H1 (cell line): ENCODE results near the gene B3GLCT. TPM values are rescaled to one million over a fixed set of nuclear protein-coding genes. Genes with fewer than 3 reads are reported as not detected.

Experiments
- CTCF ChIA-PET: fragments of 300-600 bp; sonication (Branson Sonifier 250); formaldehyde crosslinking; loops from one replicate; lab custom pipeline; 2021; ENCODE audit not compliant: partially characterized antibody; lab: Charles Lee
- POLR2A ChIA-PET: fragments of 300-600 bp; sonication (Branson Sonifier 250); formaldehyde crosslinking; loops from one replicate; lab custom pipeline; 2021; ENCODE audit warnings: inconsistent platforms; ENCODE audit not compliant: partially characterized antibody; lab: Charles Lee
- DNase-seq, 2 experiments: peaks; one replicate each; pipeline versions ENCODE4 v3.0.0 to v3.0.0-alpha.2; 2010 to 2022; ENCODE audit warnings: low spot score in 2 of 2, low read depth in 1 of 2, mixed read lengths in 1 of 2
- FAIRE-seq: peaks from 2 replicates; lab custom pipeline; 2011; peaks lifted over from hg19 to GRCh38; lab: Jason Lieb, UNC
- H2AFZ ChIP-seq: 2 replicates; pipeline ENCODE4 v1.8.1; 2012; ENCODE audit warnings: low read length, inconsistent platforms
- H2AK5ac ChIP-seq: 2 replicates; pipeline ENCODE4 v1.6.1; 2013; ENCODE audit warnings: low read depth, low read length
- H2BK120ac ChIP-seq: replicated peaks from 2 replicates; pipeline ENCODE3; 2013; ENCODE audit warnings: low read depth, low read length, inconsistent platforms
- H2BK12ac ChIP-seq: 2 replicates; pipeline ENCODE4 v1.6.1; 2013; ENCODE audit warnings: low read depth, low read length
- H2BK15ac ChIP-seq: 2 replicates; pipeline ENCODE4 v1.6.1; 2013; ENCODE audit warnings: low read length
- H2BK20ac ChIP-seq: 2 replicates; pipeline ENCODE4 v1.6.1; 2013; ENCODE audit warnings: low read length
- H2BK5ac ChIP-seq: 2 replicates; pipeline ENCODE4 v1.6.1; 2013; ENCODE audit warnings: low read depth, low read length
- H3K14ac ChIP-seq: 2 replicates; pipeline ENCODE4 v1.6.1; 2013; ENCODE audit warnings: inconsistent platforms; ENCODE audit not compliant: insufficient read length
- H3K18ac ChIP-seq: 2 replicates; pipeline ENCODE4 v1.6.1; 2013; ENCODE audit warnings: low read length; ENCODE audit errors: extremely low read depth
- H3K23ac ChIP-seq: 2 replicates; pipeline ENCODE4 v1.6.1; 2013; ENCODE audit warnings: inconsistent platforms; ENCODE audit not compliant: insufficient read length
- H3K23me2 ChIP-seq: 2 replicates; pipeline ENCODE4 v1.6.1; 2013; ENCODE audit warnings: low read depth, low read length
- H3K27ac ChIP-seq: 2 replicates; pipeline ENCODE4 v1.6.1; 2011; ENCODE audit warnings: low read depth, low read length, inconsistent platforms
- H3K27me3 ChIP-seq, 4 experiments: replicated peaks in 1 of 4; 1 replicate in 1 of 4; 2 replicates in 3 of 4; pipeline versions ENCODE4 v1.6.1 to v1.8.1; 2011 to 2013; ENCODE audit warnings: low read length in 3 of 4, mild to moderate bottlenecking in 3 of 4, inconsistent platforms in 2 of 4, mixed read lengths in 2 of 4, moderate library complexity in 1 of 4; ENCODE audit not compliant: control insufficient read depth in 3 of 4, insufficient read depth in 3 of 4; ENCODE audit errors: extremely low read depth in 1 of 4
- H3K36me3 ChIP-seq, 4 experiments: 2 replicates each; pipeline versions ENCODE4 v1.6.1 to v1.8.1; 2011 to 2013; ENCODE audit warnings: mild to moderate bottlenecking in 4 of 4, low read length in 3 of 4, moderate library complexity in 2 of 4, control low read depth in 1 of 4, inconsistent platforms in 1 of 4; ENCODE audit not compliant: insufficient read depth in 4 of 4, control insufficient read depth in 2 of 4
- H3K4ac ChIP-seq: replicated peaks from 2 replicates; pipeline ENCODE3; 2013; ENCODE audit warnings: low read length, low read depth, mixed read lengths, inconsistent platforms; ENCODE audit not compliant: insufficient read length
- H3K4me1 ChIP-seq, 4 experiments: replicated peaks in 1 of 4; 1 replicate in 1 of 4; 2 replicates in 3 of 4; pipeline versions ENCODE4 v1.6.1 to v1.8.1; 2011 to 2013; ENCODE audit warnings: low read length in 3 of 4, inconsistent platforms in 2 of 4, mixed read lengths in 1 of 4; ENCODE audit not compliant: insufficient read depth in 4 of 4, control insufficient read depth in 3 of 4
- H3K4me2 ChIP-seq, 2 experiments: 2 replicates each; pipeline versions ENCODE4 v1.6.1 to v1.8.1; 2011 to 2013; ENCODE audit warnings: low read depth in 2 of 2, low read length in 2 of 2, control low read depth in 1 of 2, inconsistent platforms in 1 of 2, mild to moderate bottlenecking in 1 of 2; ENCODE audit not compliant: insufficient read depth in 1 of 2
- H3K4me3 ChIP-seq, 4 experiments: fragments of 200-600, 300-600 bp in 1 of 4; sonication (generic), shearing (Covaris generic), sonication (Bioruptor Twin) in 1 of 4; 2 replicates each; pipeline versions ENCODE4 v1.5.1 to v1.8.1; 2011 to 2016; ENCODE audit warnings: low read length in 4 of 4, low read depth in 3 of 4, control low read depth in 2 of 4, inconsistent platforms in 2 of 4, mild to moderate bottlenecking in 2 of 4, mixed read lengths in 1 of 4, moderate library complexity in 1 of 4; ENCODE audit not compliant: insufficient read depth in 2 of 4; ENCODE audit errors: extremely low read depth in 1 of 4
- H3K56ac ChIP-seq: replicated peaks from 2 replicates; pipeline ENCODE3; 2013; ENCODE audit warnings: low read depth, mild to moderate bottlenecking, mixed read lengths, low read length, inconsistent platforms; ENCODE audit not compliant: insufficient read length
- H3K79me1 ChIP-seq: 2 replicates; pipeline ENCODE4 v1.6.1; 2013; ENCODE audit warnings: low read depth, low read length, control low read depth
- H3K79me2 ChIP-seq, 2 experiments: 2 replicates each; pipeline versions ENCODE4 v1.6.1 to v1.8.1; 2012 to 2013; ENCODE audit warnings: low read length in 2 of 2, mild to moderate bottlenecking in 2 of 2, inconsistent platforms in 1 of 2; ENCODE audit not compliant: insufficient read depth in 2 of 2, control insufficient read depth in 1 of 2
- H3K9ac ChIP-seq, 4 experiments: replicated peaks in 1 of 4; 1 replicate in 1 of 4; 2 replicates in 3 of 4; pipeline versions ENCODE4 v1.6.1 to v1.8.1; 2011 to 2013; ENCODE audit warnings: low read depth in 3 of 4, low read length in 3 of 4, control low read depth in 2 of 4, mild to moderate bottlenecking in 2 of 4, moderate library complexity in 2 of 4, inconsistent platforms in 1 of 4; ENCODE audit errors: extremely low read depth in 1 of 4
- H3K9me3 ChIP-seq, 2 experiments: 2 replicates each; pipeline versions ENCODE4 v1.6.1 to v1.8.1; 2012 to 2013; ENCODE audit warnings: mild to moderate bottlenecking in 2 of 2, moderate library complexity in 2 of 2, control low read depth in 1 of 2, inconsistent platforms in 1 of 2, low read depth in 1 of 2, low read length in 1 of 2, mixed read lengths in 1 of 2; ENCODE audit not compliant: insufficient read depth in 2 of 2
- H4K20me1 ChIP-seq, 2 experiments: replicated peaks in 1 of 2; 2 replicates each; pipeline versions ENCODE3 to v1.8.1; 2011 to 2013; ENCODE audit warnings: inconsistent platforms in 2 of 2, low read length in 2 of 2, mild to moderate bottlenecking in 1 of 2; ENCODE audit not compliant: insufficient read depth in 2 of 2, control insufficient read depth in 1 of 2
- H4K5ac ChIP-seq: 2 replicates; pipeline ENCODE4 v1.6.1; 2013; ENCODE audit warnings: low read length, low read depth, mixed read lengths, inconsistent platforms; ENCODE audit not compliant: insufficient read length
- H4K8ac ChIP-seq: 2 replicates; pipeline ENCODE4 v1.8.0; 2013; ENCODE audit warnings: mild to moderate bottlenecking, moderate library complexity, low read length, inconsistent platforms; ENCODE audit not compliant: insufficient read depth; ENCODE audit errors: extremely low read depth
- H4K91ac ChIP-seq: replicated peaks from 2 replicates; pipeline ENCODE3; 2013; ENCODE audit warnings: low read length, mixed read lengths, inconsistent platforms; ENCODE audit not compliant: insufficient read length
- EP300 ChIP-seq, 2 experiments: IDR thresholded peaks; 1 replicate in 1 of 2; 2 replicates in 1 of 2; pipeline ENCODE4 v1.6.1; 2011 to 2012; ENCODE audit warnings: low read depth in 2 of 2, low read length in 2 of 2, mild to moderate bottlenecking in 2 of 2, borderline replicate concordance in 1 of 2, inconsistent platforms in 1 of 2, moderate library complexity in 1 of 2
- RNF2 ChIP-seq: fragments of 200-900, 300-1000 bp; sonication (generic); IDR thresholded peaks from 2 replicates; pipeline ENCODE4 v1.7.1; 2016; ENCODE audit warnings: borderline replicate concordance, low read depth, mild to moderate bottlenecking, antibody characterized with exemption, low read length; ENCODE audit not compliant: poor library complexity, severe bottlenecking; ENCODE audit errors: missing control alignments
- TAF1 ChIP-seq: IDR thresholded peaks from 2 replicates; pipeline ENCODE4 v1.6.1; 2011; ENCODE audit warnings: mild to moderate bottlenecking, low read depth, low read length
- WGBS, 2 experiments: shearing (Covaris generic) in 1 of 2; methylation state at CpG; one replicate each; pipeline versions ENCODE4 v1.1.6 to v1.1.7; 2013 to 2015; ENCODE audit warnings: low lambda C conversion rate in 2 of 2, mixed read lengths in 2 of 2, inconsistent platforms in 1 of 2, low coverage in 1 of 2, missing lambda C conversion rate in 1 of 2; ENCODE audit not compliant: insufficient replicate concordance in 2 of 2, insufficient coverage in 1 of 2, insufficient read length in 1 of 2; ENCODE audit errors: extremely low coverage in 1 of 2, missing lambda C conversion rate in 1 of 2; 5-methylcytosine and 5-hydroxymethylcytosine counted together
- polyA plus RNA-seq, 7 experiments: library from polyadenylated mRNA; depleted of rRNA in 3 of 7; stranded (reverse) in 5 of 7; unstranded in 2 of 7; fragments of >200 nt in 5 of 7; fragments of 200-250 nt in 2 of 7; gene quantifications; 1 replicate in 5 of 7; 2 replicates in 1 of 7; 4 replicates in 1 of 7; pipeline versions ENCODE4 v1.2.1 to v1.2.3, GENCODE V29; 2011 to 2013; ENCODE audit warnings: missing spikeins in 2 of 7, mixed read lengths in 2 of 7
- total RNA-seq: library from RNA; stranded (reverse); fragmentation: NEBNext Ultra II Directional; extraction: Animal tissue kit (Norgen Biotek cat#: 25700); gene quantifications from 2 replicates; pipeline ENCODE4 v1.2.1, GENCODE V29; 2021
- TF ChIP-seq, protein P1 (sequence below): IDR thresholded peaks from 2 replicates; pipeline ENCODE4 v1.6.1; 2011; ENCODE audit warnings: low read depth, mild to moderate bottlenecking, low read length; ENCODE audit not compliant: insufficient read depth

Gene B3GLCT
- total and polyA plus RNA-seq, 2 of the 8 experiments (the other 6 are each of a cell fraction or from before 2014, with no cell fraction given), result 1.5 to 4.1 TPM

DNA sequence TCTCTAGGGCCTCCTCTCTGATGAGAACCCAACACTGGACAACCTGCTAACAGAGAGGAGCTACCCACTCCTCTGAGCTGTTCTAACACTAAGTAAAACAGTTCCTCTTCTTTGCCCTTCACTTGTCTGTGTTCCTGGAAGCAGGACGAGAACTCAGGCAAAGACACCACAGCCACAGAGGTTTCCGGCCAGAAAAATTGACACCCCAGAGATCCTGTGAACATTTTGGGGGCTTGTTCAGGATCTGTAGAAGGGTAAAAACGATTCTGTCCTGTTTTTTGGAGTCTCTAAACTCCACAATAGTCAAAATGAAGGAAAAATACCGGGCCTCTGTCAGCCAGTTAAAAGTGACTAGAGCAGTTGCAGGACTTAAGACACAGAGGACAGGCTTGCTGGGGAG is 165.9 kb downstream of the B3GLCT start:
- H3K9me3 ChIP-seq, result peaks cover 12 to 23% of the 10 kb centered on the region in 2 experiments
- no peak overlapping the region for H3K56ac ChIP-seq
- no peaks in the 10 kb centered on the region for H4K20me1 ChIP-seq
- no peak overlapping the region for H4K5ac ChIP-seq
- no peak overlapping the region for H3K23ac ChIP-seq
- TF ChIP-seq RNF2 (no peak), EP300 (IDR thresholded peaks at IDR 0.05; ENCODE audit: borderline replicate concordance in 1 of 2, low read depth in 2 of 2, low read length in 2 of 2) (no peak), TAF1 (no peak)
- TF ChIP-seq, protein P1, sequence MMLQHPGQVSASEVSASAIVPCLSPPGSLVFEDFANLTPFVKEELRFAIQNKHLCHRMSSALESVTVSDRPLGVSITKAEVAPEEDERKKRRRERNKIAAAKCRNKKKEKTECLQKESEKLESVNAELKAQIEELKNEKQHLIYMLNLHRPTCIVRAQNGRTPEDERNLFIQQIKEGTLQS, result no peak
- H2BK12ac ChIP-seq, result no peak overlapping the region
- no peak overlapping the region for H4K91ac ChIP-seq
- H2AK5ac ChIP-seq, result no peak overlapping the region
- H3K27ac ChIP-seq, result no peak overlapping the region
- no peak overlapping the region for H3K9ac ChIP-seq
- no peak overlapping the region for H3K4me2 ChIP-seq
- FAIRE-seq, result no peak
- ChIA-PET POLR2A (no interaction called here), CTCF (interaction anchor here (0.5 to 0.8 kb wide), 2 partner anchors 10 to 289 kb away, joined by 3 read pairs; no protein-coding TSS in a partner anchor)
- H3K79me2 ChIP-seq, result no peaks in the 10 kb centered on the region
- H2BK15ac ChIP-seq, result no peak overlapping the region
- no peaks in the 10 kb centered on the region for H3K27me3 ChIP-seq
- no peak overlapping the region for H4K8ac ChIP-seq
- no peak overlapping the region for H3K4ac ChIP-seq
- 80% methylated on average over 4 of the region's 4 CpGs; no CpG with 5 or more reads in 1 of the 2 experiments for WGBS, 2 experiments
- no peak overlapping the region for H2BK120ac ChIP-seq
- no peak overlapping the region for H3K14ac ChIP-seq
- no peak overlapping the region for H3K4me3 ChIP-seq
- no peak overlapping the region for H2BK5ac ChIP-seq
- H2BK20ac ChIP-seq, result no peak overlapping the region
- no peak overlapping the region for H3K18ac ChIP-seq
- DNase-seq, result no peak
- H3K23me2 ChIP-seq, result no peaks in the 10 kb centered on the region
- no peaks in the 10 kb centered on the region for H3K4me1 ChIP-seq
- no peak overlapping the region for H2AFZ ChIP-seq
- H3K79me1 ChIP-seq, result no peaks in the 10 kb centered on the region; the same call in 1 of the 2 replicates
- H3K36me3 ChIP-seq, result no peaks in the 10 kb centered on the region
